HepG2 (cell line): ENCODE data around the gene MEGF6. TPM values are rescaled to one million over a fixed set of nuclear protein-coding genes. Genes with fewer than 3 reads are reported as not detected.

Experiments used
- JDP2 ChIP-seq: sonication (generic); formaldehyde crosslinking; IDR thresholded peaks from 2 replicates; pipeline ENCODE4 v1.8.1; 2022; ENCODE audit warnings: missing genetic modification reagents, borderline replicate concordance
- KIAA2018 ChIP-seq: sonication (generic); formaldehyde crosslinking; IDR thresholded peaks from 2 replicates; pipeline ENCODE4 v1.5.0; 2020; ENCODE audit warnings: mild to moderate bottlenecking, missing genetic modification reagents, borderline replicate concordance
- MLX ChIP-seq: IDR thresholded peaks from 2 replicates; pipeline ENCODE4 v1.6.1; 2016
- NONO ChIP-seq, 2 experiments: fragments of 450-650 bp in 1 of 2; sonication (generic) in 1 of 2; formaldehyde crosslinking in 1 of 2; IDR thresholded peaks in 1 of 2; conservative IDR thresholded peaks in 1 of 2; 2 replicates each; pipeline versions ENCODE4 v1.6.1 to v1.8.0; 2017 to 2022; ENCODE audit warnings: mild to moderate bottlenecking in 1 of 2, missing genetic modification reagents in 1 of 2, moderate library complexity in 1 of 2
- SMC3 ChIP-seq: IDR thresholded peaks from 2 replicates; pipeline ENCODE4 v1.6.1; 2011; ENCODE audit warnings: low read length, improper control_type of control experiment
- SMYD3 ChIP-seq: sonication (generic); formaldehyde crosslinking; IDR thresholded peaks from 2 replicates; pipeline ENCODE4 v1.8.1; 2023; ENCODE audit warnings: mild to moderate bottlenecking, missing genetic modification reagents
- SP140L ChIP-seq: sonication (generic); formaldehyde crosslinking; IDR thresholded peaks from 2 replicates; pipeline ENCODE4 v1.4.0; 2020; ENCODE audit warnings: missing genetic modification reagents, borderline replicate concordance
- THAP9 ChIP-seq: sonication (generic); formaldehyde crosslinking; IDR thresholded peaks from 2 replicates; pipeline ENCODE4; 2020; ENCODE audit warnings: missing genetic modification reagents, mild to moderate bottlenecking, borderline replicate concordance
- TSC22D2 ChIP-seq: sonication (generic); formaldehyde crosslinking; IDR thresholded peaks from 2 replicates; pipeline ENCODE4 v1.5.1; 2020; ENCODE audit warnings: missing genetic modification reagents, mild to moderate bottlenecking, borderline replicate concordance
- ZBTB20 ChIP-seq: sonication (generic); formaldehyde crosslinking; IDR thresholded peaks from 2 replicates; pipeline ENCODE4 v1.8.1; 2023; ENCODE audit warnings: missing genetic modification reagents, low read depth, mild to moderate bottlenecking, borderline replicate concordance
- ZFX ChIP-seq: sonication (generic); formaldehyde crosslinking; IDR thresholded peaks from 2 replicates; pipeline ENCODE4 v1.4.0; 2020; ENCODE audit warnings: mild to moderate bottlenecking, low read depth, missing genetic modification reagents, moderate library complexity
- ZGPAT ChIP-seq: IDR thresholded peaks from 2 replicates; pipeline ENCODE4 v1.6.1; 2016; ENCODE audit warnings: mild to moderate bottlenecking
- ZNF205 ChIP-seq: IDR thresholded peaks from 2 replicates; pipeline ENCODE4 v1.6.1; 2018; ENCODE audit warnings: missing biosample characterization, missing genetic modification reagents
- ZNF564 ChIP-seq: sonication (generic); formaldehyde crosslinking; IDR thresholded peaks from 2 replicates; pipeline ENCODE4 v1.8.1; 2023; ENCODE audit warnings: mild to moderate bottlenecking, missing genetic modification reagents
- ZNF746 ChIP-seq: sonication (generic); formaldehyde crosslinking; IDR thresholded peaks from 2 replicates; pipeline ENCODE4 v1.8.0; 2022; ENCODE audit warnings: mild to moderate bottlenecking, missing genetic modification reagents
- ZNF780A ChIP-seq: sonication (generic); formaldehyde crosslinking; IDR thresholded peaks from 2 replicates; pipeline ENCODE4 v1.8.0; 2022; ENCODE audit warnings: mild to moderate bottlenecking, missing genetic modification reagents, moderate library complexity
- polyA plus RNA-seq, 8 experiments: library from polyadenylated mRNA; depleted of rRNA in 3 of 8; stranded (reverse) in 7 of 8; unstranded in 1 of 8; fragments of >200 nt; fragmentation: Illumina TruSeq in 4 of 8; extraction: Trizol in 4 of 8; gene quantifications; 2 replicates each; pipeline versions ENCODE4 v1.2.1 to v1.2.3, GENCODE V29; 2011 to 2016; ENCODE audit warnings: low read depth in 4 of 8, missing spikeins in 1 of 8, mixed read lengths in 1 of 8; ENCODE audit not compliant: insufficient read depth in 1 of 8
- total RNA-seq, 5 experiments: library from RNA; depleted of rRNA; stranded (reverse); fragments of >200 nt; fragmentation: Illumina TruSeq; extraction: Trizol; gene quantifications; 2 replicates each; pipeline ENCODE4 v1.2.3, GENCODE V29; 2016; ENCODE audit warnings: low read depth in 1 of 5

The MEGF6 gene
- total and polyA plus RNA-seq, 2 of the 13 experiments (the other 11 are each of a cell fraction or from before 2014, with no cell fraction given): 1.9 TPM

GRCh38 chr1:3453203-3453761 is 158.0 kb downstream of the MEGF6 start (continued):
- TF ChIP-seq THAP9 (CRISPR knock-in tag): no peak
- TF ChIP-seq ZNF746 (CRISPR knock-in tag): no peak
- TF ChIP-seq JDP2 (CRISPR knock-in tag): no peak
- no peak for TF ChIP-seq TSC22D2 (CRISPR knock-in tag)
- no peak for TF ChIP-seq ZNF564
- TF ChIP-seq ZFX (CRISPR knock-in tag): peak; percentile 63
- peak; percentile 68; the same call in 1 of the 2 replicates for TF ChIP-seq SMC3
- TF ChIP-seq NONO (IDR thresholded peaks at IDR 0.05): no peak
- TF ChIP-seq NONO (CRISPR knock-in tag; conservative IDR thresholded peaks at IDR 0.05): no peak; the same call in 1 of the 2 replicates
- TF ChIP-seq ZGPAT (CRISPR knock-in tag): peak; percentile 15; the same call in 1 of the 2 replicates
- TF ChIP-seq SP140L (CRISPR knock-in tag): no peak
- no peak for TF ChIP-seq SMYD3
- no peak for TF ChIP-seq ZBTB20
- TF ChIP-seq KIAA2018 (CRISPR knock-in tag): no peak
- TF ChIP-seq ZNF205 (CRISPR knock-in tag): no peak
- no peak for TF ChIP-seq ZNF780A (CRISPR knock-in tag)
- no peak for TF ChIP-seq MLX (CRISPR knock-in tag)
